IMR-90 (cell line): ENCODE results near the gene CYB561A3. TPM values are rescaled to one million over a fixed set of nuclear protein-coding genes. Genes with fewer than 3 reads are reported as not detected.

Source experiments
- ATAC-seq: fragments of 200-7000 bp; cut with Tn5 transposase; 2 replicates; pipeline ENCODE4 v1.9.1; 2020; ENCODE audit warnings: low read depth, mild to moderate bottlenecking, moderate library complexity
- BruUV-seq: library from RNA; stranded (reverse); fragments of 400-500 nt; replicated peaks from 2 replicates; lab custom pipeline; 2021; lab: Mats Ljungman, UMichigan
- CTCF ChIA-PET: fragments of 300-600 bp; formaldehyde crosslinking; extraction: SDS; loops from one replicate; lab custom pipeline; 2021; ENCODE audit warnings: antibody characterized with exemption; lab: Yijun Ruan, JAX
- POLR2A ChIA-PET: fragments of 300-600 bp; sonication (Branson Sonifier 250); formaldehyde crosslinking; loops from one replicate; lab custom pipeline; 2022; ENCODE audit warnings: antibody characterized with exemption; ENCODE audit not compliant: unreplicated experiment; lab: Charles Lee
- DNase-seq: peaks from one replicate; pipeline ENCODE4 v3.0.0; 2013
- H2AFZ ChIP-seq: replicated peaks from 2 replicates; pipeline ENCODE3; 2013; ENCODE audit warnings: low read length, mild to moderate bottlenecking; ENCODE audit not compliant: poor library complexity
- H2AK5ac ChIP-seq: 2 replicates; pipeline ENCODE4 v1.6.1; 2013; ENCODE audit warnings: low read depth, low read length, inconsistent platforms
- H2AK9ac ChIP-seq: replicated peaks from 2 replicates; pipeline ENCODE3; 2013; ENCODE audit warnings: mild to moderate bottlenecking, low read depth, low read length, moderate library complexity; ENCODE audit not compliant: poor library complexity
- H2BK120ac ChIP-seq: 2 replicates; pipeline ENCODE4 v1.6.1; 2013; ENCODE audit warnings: low read depth, low read length, inconsistent platforms
- H2BK15ac ChIP-seq: 3 replicates; pipeline ENCODE4 v1.6.1; 2013; ENCODE audit warnings: low read depth, low read length, inconsistent platforms
- H2BK20ac ChIP-seq: 2 replicates; pipeline ENCODE4 v1.6.1; 2013; ENCODE audit warnings: low read depth, mild to moderate bottlenecking, inconsistent platforms, low read length, moderate library complexity
- H2BK5ac ChIP-seq: 2 replicates; pipeline ENCODE4 v1.6.1; 2013; ENCODE audit warnings: mild to moderate bottlenecking, low read depth, low read length, inconsistent platforms; ENCODE audit not compliant: poor library complexity, severe bottlenecking
- H3K14ac ChIP-seq: replicated peaks from 2 replicates; pipeline ENCODE4 v1.6.1; 2013; ENCODE audit warnings: low read depth, low read length, inconsistent platforms
- H3K18ac ChIP-seq: 2 replicates; pipeline ENCODE4 v1.6.1; 2013; ENCODE audit warnings: low read depth, low read length, control low read depth
- H3K23ac ChIP-seq: 2 replicates; pipeline ENCODE4 v1.6.1; 2013; ENCODE audit warnings: low read depth, low read length, inconsistent platforms
- H3K27ac ChIP-seq: 2 replicates; pipeline ENCODE4 v1.5.1; 2013; ENCODE audit warnings: mild to moderate bottlenecking, control low read depth, low read length; ENCODE audit not compliant: insufficient read depth
- H3K27me3 ChIP-seq: 2 replicates; pipeline ENCODE4 v1.6.1; 2013; ENCODE audit warnings: low read length; ENCODE audit not compliant: control insufficient read depth, insufficient read depth
- H3K36me3 ChIP-seq: 2 replicates; pipeline ENCODE4 v1.6.1; 2013; ENCODE audit warnings: low read length, mixed read lengths; ENCODE audit not compliant: control insufficient read depth, insufficient read depth
- H3K4ac ChIP-seq: 2 replicates; pipeline ENCODE4 v1.6.1; 2013; ENCODE audit warnings: low read depth, low read length, inconsistent platforms
- H3K4me1 ChIP-seq: 2 replicates; pipeline ENCODE4 v1.6.1; 2013; ENCODE audit warnings: low read length, mixed read lengths; ENCODE audit not compliant: control insufficient read depth, insufficient read depth
- H3K4me2 ChIP-seq: 2 replicates; pipeline ENCODE4 v1.6.1; 2013; ENCODE audit warnings: low read depth, mild to moderate bottlenecking, control low read depth, low read length, moderate library complexity
- H3K4me3 ChIP-seq: 2 replicates; pipeline ENCODE4 v1.5.1; 2013; ENCODE audit warnings: low read depth, mild to moderate bottlenecking, control low read depth, low read length, moderate library complexity; ENCODE audit not compliant: insufficient read depth
- H3K56ac ChIP-seq: 2 replicates; pipeline ENCODE4 v1.6.1; 2013; ENCODE audit warnings: low read length, inconsistent platforms; ENCODE audit not compliant: insufficient read depth; ENCODE audit errors: extremely low read depth
- H3K79me1 ChIP-seq, 2 experiments: 2 replicates each; pipeline ENCODE4 v1.6.1; 2013; ENCODE audit warnings: low read length in 2 of 2, inconsistent platforms in 1 of 2, low read depth in 1 of 2
- H3K9ac ChIP-seq: 2 replicates; pipeline ENCODE4 v1.6.1; 2013; ENCODE audit warnings: low read depth, low read length, control low read depth
- H3K9me1 ChIP-seq: 2 replicates; pipeline ENCODE4 v1.6.1; 2013; ENCODE audit warnings: low read length, inconsistent platforms; ENCODE audit not compliant: insufficient read depth
- H3K9me3 ChIP-seq: 2 replicates; pipeline ENCODE4 v1.6.1; 2013; ENCODE audit warnings: low read length; ENCODE audit not compliant: control insufficient read depth, insufficient read depth
- H4K20me1 ChIP-seq: 2 replicates; pipeline ENCODE4 v1.6.1; 2013; ENCODE audit warnings: low read length, inconsistent platforms; ENCODE audit not compliant: insufficient read depth
- H4K5ac ChIP-seq: 2 replicates; pipeline ENCODE4 v1.6.1; 2013; ENCODE audit warnings: mild to moderate bottlenecking, low read depth, low read length, control low read depth
- H4K8ac ChIP-seq, 2 experiments: 2 replicates each; pipeline ENCODE4 v1.6.1; 2013; ENCODE audit warnings: low read depth in 2 of 2, low read length in 2 of 2, control low read depth in 1 of 2, inconsistent platforms in 1 of 2
- H4K91ac ChIP-seq: 2 replicates; pipeline ENCODE4 v1.6.1; 2013; ENCODE audit warnings: low read depth, low read length, inconsistent platforms; ENCODE audit not compliant: insufficient read depth
- CEBPB ChIP-seq: IDR thresholded peaks from 2 replicates; pipeline ENCODE4 v1.6.1; 2012; ENCODE audit warnings: low read depth, low read length, improper control_type of control experiment
- FOS ChIP-seq: fragments of 150-350 bp; IDR thresholded peaks from 2 replicates; pipeline ENCODE4 v1.6.1; 2016; ENCODE audit warnings: low read depth, low read length
- MAZ ChIP-seq: IDR thresholded peaks from 2 replicates; pipeline ENCODE4 v1.6.1; 2012; ENCODE audit warnings: low read depth, mild to moderate bottlenecking, low read length, improper control_type of control experiment, moderate library complexity, borderline replicate concordance
- MXI1 ChIP-seq: IDR thresholded peaks from 2 replicates; pipeline ENCODE4 v1.6.1; 2012; ENCODE audit warnings: low read depth, mild to moderate bottlenecking, low read length, moderate library complexity, borderline replicate concordance
- WGBS, 2 experiments: methylation state at CpG; one replicate each; pipeline versions ENCODE4 v1.1.5 to v1.1.7; 2013; ENCODE audit warnings: missing lambda C conversion rate in 2 of 2; ENCODE audit not compliant: insufficient read length in 1 of 2; ENCODE audit errors: extremely low coverage in 2 of 2; 5-methylcytosine and 5-hydroxymethylcytosine counted together
- dilution Hi-C: fragments of 300-500 bp; cut with HindIII; formaldehyde crosslinking; loops from one replicate; pipeline ENCODE4 v1.14.3; 2018; ENCODE audit warnings: low sequenced_read_pairs; ENCODE audit not compliant: unreplicated experiment
- in situ Hi-C: fragments of 300-500 bp; cut with MboI; formaldehyde crosslinking; loops from 3 replicates; pipeline ENCODE4 v1.14.3; 2019; ENCODE audit warnings: low sequenced_read_pairs, inconsistent platforms, mixed read lengths
- intact Hi-C: fragments of 100-400 bp; cut with micrococcal nuclease; formaldehyde crosslinking; loops from 2 replicates; pipeline ENCODE4 v1.10.0; 2022
- polyA plus RNA-seq, 3 experiments: library from polyadenylated mRNA; depleted of rRNA; stranded (reverse); fragments of >200 nt; gene quantifications; 2 replicates each; pipeline ENCODE4 v1.2.3, GENCODE V29; 2012; ENCODE audit warnings: low replicate concordance in 1 of 3
- total RNA-seq: library from RNA; depleted of rRNA; stranded (reverse); fragments of >200 nt; gene quantifications from 2 replicates; pipeline ENCODE4 v1.2.3, GENCODE V29; 2012

The CYB561A3 gene
- total and polyA plus RNA-seq, 2 of the 4 experiments (the other 2 are of a cell fraction): 13.6 to 39.2 TPM

DNA sequence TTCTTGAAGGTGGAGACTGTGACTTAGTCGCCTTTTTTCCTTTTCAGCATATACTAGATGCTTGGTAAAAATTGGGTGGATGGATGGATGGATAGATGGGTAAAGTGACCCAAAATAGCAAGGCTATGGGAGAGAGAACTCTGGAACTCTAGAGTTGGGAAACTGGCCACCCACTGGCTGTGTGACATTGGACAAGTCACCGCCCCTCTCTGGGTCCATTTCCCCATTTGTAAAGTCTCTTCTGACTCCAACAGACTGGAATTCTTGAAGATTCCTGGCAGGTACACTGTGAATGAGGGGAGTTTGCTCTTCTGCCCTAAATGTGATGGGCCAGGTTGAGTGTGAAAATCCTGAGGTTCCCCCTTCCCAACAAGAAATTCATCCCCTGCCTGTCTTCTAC is 20.7 kb downstream of the CYB561A3 start:
- POLR2A ChIA-PET: no interaction called here
- BruUV-seq: no TSS peak
- Histone ChIP-seq H3K9ac (no peak overlapping the region), H2AK5ac (no peak overlapping the region), H2BK15ac (no peak overlapping the region), H3K9me1 (no peaks in the 10 kb centered on the region), H3K4me1 (no peaks in the 10 kb centered on the region), H3K18ac (no peak overlapping the region), H3K14ac (no peak overlapping the region), H3K4me2 (no peak overlapping the region), H3K56ac (no peak overlapping the region), H3K27me3 (no peaks in the 10 kb centered on the region), H3K4ac (no peak overlapping the region), H3K9me3 (no peaks in the 10 kb centered on the region), H4K20me1 (no peaks in the 10 kb centered on the region), H2AK9ac (no peak overlapping the region), H4K5ac (no peak overlapping the region), H4K8ac (no peak overlapping the region), H3K36me3 (peaks cover 14% of the 10 kb centered on the region), H3K27ac (no peak overlapping the region), H3K4me3 (no peak overlapping the region), H3K79me1 (no peaks in the 10 kb centered on the region; a peak in 1 of 4 replicates), H4K91ac (no peak overlapping the region), H2BK120ac (no peak overlapping the region), H2AFZ (no peak overlapping the region), H2BK5ac (no peak overlapping the region), H3K23ac (no peak overlapping the region), H2BK20ac (no peak overlapping the region)
- intact Hi-C loops: no loop called here
- ATAC-seq (no peak), DNase-seq (no peak)
- dilution Hi-C loops: no loop called here
- TF ChIP-seq CEBPB: no peak
- TF ChIP-seq MAZ: no peak
- TF ChIP-seq MXI1: no peak
- no peak for TF ChIP-seq FOS
- in situ Hi-C loops: no loop called here
- no CpG with 5 or more reads among the region's 2 CpGs for WGBS, 2 experiments
- CTCF ChIA-PET: no interaction called here
